GM18498 (cell line): ENCODE results near the gene MAP2K5.

Experiments used
- ATAC-seq: cut with Tn5 transposase; IDR thresholded peaks from one replicate; pipeline ENCODE4 v1.9.1; 2021; ENCODE audit warnings: mild to moderate bottlenecking, moderate library complexity; ENCODE audit not compliant: unreplicated experiment

Gene MAP2K5

GRCh38 chr15:67717776-67718175, 175.3 kb downstream of the MAP2K5 start:
- no peak for ATAC-seq

DNA sequence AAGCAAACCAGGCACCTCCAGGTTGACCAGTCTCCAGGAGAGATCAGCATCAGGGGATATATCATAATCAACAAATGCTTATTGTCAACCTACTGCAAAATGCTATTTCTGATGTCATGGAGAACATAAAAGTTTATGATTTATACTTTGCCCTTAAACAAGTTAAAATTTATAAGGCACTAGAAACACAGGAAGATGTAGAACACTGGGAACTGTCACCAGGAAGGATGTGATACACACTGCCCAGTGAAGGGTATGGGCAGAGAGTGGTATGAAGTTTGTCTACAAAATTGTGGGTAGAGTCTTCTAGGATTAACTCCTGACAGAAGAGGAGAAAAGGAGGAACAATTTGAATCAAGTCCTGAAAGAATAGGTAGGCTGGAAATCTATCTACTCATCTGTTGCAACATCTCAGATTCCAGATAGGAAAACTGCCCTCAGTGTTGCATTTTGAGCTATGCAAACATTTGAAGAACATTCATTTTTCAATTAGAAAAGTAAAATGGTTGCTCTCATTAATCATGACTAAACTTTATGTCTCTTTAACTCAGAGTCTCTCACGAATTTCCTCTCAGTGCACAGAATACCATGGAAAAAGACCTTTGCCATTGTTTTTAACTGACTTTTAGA, 176.9 kb downstream of the MAP2K5 start:
- no peak for ATAC-seq

DNA sequence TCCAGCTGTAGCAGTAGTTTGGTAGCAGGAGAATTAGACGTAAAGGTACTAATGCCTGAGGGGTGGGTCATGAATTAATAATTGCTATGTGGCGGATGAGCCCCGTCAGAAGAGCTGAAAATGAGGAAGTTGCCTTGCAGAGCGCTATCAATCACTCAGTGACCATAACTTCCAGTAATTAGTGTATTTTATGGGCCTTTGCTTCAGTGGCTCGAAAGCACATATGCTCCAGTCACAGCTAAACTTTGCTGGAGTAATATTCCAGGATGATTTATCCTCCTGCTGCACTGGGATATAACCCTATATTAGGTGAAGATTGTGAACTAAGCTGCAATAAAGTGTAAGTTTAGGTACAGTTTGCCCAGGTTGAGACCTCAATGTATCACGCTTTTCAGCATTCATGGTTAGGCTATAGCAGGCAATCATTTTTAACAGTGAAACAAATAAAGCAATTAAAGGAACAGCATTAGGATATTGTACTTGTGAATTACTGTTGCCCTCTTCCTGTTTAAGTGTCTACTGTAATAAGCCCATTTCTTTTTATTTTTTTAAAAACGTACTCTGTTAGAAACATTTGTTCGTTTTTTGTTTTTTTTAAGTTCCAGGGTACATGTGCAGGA, 178.2 kb downstream of the MAP2K5 start:
- ATAC-seq, result no peak

DNA sequence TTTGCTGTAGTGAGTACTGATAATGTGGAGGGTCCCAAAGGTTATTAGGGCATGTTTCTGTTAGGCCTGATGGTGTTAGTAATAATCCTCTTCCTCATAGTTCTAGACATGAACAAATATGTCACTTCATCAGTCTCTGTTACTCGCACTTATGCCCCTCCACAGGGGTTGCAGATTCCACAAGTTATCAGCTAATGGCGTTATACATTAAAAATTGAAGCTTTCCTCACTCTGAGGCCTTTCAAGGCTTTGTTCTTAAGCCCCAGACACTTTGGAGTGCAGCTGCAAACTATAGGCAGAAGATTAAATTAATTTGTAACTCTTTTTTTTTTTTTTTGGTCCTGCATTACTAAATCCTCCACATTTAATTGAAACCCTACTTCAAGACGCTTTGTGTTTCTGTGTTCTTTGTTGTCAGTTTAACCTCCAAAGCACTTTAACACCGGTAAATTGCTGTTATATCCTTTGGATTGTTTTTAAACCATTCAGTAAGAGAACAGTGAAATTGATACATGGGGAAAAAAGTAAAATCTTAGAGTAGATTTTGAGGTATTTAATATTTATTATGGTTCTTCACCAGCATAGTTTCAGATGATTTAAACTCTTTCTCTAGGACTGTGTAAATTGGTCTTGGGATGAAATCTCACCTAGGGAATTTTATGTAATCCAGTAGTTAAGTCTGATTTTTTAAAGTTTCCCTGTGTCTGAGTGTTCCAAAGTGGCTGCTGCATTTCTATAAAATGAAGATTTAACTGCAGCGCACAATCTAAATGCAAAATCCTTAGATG, 179.7 kb downstream of the MAP2K5 start:
- ATAC-seq, result no peak

GRCh38 chr15:67723294-67724024, 181.0 kb downstream of the MAP2K5 start:
- ATAC-seq, result no peak

- ATAC-seq, result no peak
These were observed 182.3 kb downstream of the MAP2K5 start for GRCh38 chr15:67724691-67725375.

DNA sequence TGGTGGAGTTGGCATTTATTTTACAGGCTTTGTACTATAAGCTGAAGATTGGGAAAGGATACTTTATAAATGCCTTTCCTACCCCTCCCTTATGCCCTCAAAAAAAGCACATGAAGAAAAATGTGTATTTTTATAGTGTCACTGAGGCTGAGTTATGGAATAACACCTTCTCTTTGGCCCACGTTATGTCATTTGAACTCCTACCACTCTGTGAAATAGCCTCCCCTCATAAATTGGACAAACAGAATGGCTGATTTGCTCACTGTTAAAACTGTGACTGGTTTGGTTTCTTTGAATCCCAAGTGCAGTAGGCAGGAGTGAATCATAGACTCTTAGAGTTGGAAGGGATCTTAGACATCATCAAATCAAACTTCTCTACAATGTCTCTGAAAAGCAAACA, 187.6 kb downstream of the MAP2K5 start:
- ATAC-seq, result no peak

DNA sequence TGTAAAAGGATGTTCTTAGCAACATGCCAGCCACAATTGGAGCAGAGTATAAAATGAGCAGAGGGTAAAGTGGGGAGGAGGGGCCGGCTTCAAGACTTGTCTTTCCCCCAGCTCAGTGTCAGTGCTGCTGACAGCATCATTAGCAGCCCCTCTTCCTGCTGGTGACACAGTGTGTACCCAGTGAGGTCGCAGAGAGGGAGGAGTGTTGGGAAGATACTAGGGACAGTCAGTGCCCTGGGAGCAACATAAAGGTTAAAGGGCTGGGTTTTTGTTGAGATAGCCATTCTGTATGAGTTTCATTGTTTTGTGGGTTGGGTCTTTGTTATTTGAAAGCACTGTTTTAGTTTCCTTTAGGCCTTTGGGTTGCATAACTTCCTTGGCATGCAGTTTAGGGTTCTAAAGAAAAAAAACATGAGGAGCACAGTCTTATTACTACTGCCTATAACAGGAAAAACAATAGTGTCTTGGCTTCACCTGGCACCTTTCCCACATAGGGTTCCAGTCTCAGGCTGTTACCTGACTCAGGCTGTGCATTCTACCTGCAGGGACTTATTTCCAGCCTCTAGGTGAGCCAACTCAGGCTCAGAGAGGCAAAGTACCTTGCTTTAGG, 188.7 kb downstream of the MAP2K5 start:
- ATAC-seq, result no peak

GRCh38 chr15:67732164-67732563, 189.7 kb downstream of the MAP2K5 start:
- ATAC-seq, result no peak

GRCh38 chr15:67732671-67733374, 190.3 kb downstream of the MAP2K5 start:
- ATAC-seq, result no peak

GRCh38 chr15:67735896-67736295, 193.4 kb downstream of the MAP2K5 start:
- no peak for ATAC-seq

GRCh38 chr15:67736810-67737209, 194.3 kb downstream of the MAP2K5 start:
- ATAC-seq, result no peak

GRCh38 chr15:67738056-67738455, 195.6 kb downstream of the MAP2K5 start:
- ATAC-seq, result no peak

DNA sequence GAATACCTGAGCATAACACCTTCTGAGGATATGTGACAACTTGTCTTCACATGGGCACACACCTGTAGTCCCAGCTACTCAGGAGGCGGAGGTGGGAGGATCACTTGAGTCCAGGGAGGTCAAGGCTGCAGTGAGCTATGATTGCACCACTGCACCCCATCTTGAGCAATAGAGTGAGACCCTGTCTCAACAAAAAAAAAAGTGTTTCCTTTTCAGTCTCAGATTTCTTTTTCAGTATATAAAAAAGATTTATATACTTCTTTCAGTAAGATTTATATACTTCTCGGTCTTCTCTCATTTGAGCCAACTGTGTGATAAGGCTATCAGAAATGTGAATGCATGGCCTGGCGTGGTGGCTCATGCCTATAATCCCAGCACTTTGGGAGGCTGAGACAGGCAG, 197.9 kb downstream of the MAP2K5 start:
- ATAC-seq, result no peak

DNA sequence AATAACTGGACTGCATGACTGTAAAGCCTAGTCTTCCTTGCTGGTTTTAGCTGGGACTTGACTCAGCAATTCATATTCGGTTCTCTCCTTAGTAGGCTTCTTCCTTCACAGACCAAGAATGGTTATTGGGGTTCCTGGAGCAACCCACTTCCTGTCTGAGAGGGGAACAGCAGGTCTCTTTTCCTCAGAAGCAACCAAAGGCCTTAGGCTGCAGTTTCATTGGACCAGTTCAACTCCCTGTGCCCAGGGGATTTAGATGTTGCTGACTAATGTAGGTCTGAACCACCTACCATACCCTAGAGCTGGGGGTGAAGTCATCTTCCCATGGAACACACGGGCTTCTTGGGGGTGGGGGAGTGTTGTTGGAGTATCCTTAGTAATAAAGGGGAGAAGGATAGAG, 198.8 kb downstream of the MAP2K5 start:
- ATAC-seq, result no peak

- no peak for ATAC-seq
These were observed 201.1 kb downstream of the MAP2K5 start for GRCh38 chr15:67743558-67743957.

DNA sequence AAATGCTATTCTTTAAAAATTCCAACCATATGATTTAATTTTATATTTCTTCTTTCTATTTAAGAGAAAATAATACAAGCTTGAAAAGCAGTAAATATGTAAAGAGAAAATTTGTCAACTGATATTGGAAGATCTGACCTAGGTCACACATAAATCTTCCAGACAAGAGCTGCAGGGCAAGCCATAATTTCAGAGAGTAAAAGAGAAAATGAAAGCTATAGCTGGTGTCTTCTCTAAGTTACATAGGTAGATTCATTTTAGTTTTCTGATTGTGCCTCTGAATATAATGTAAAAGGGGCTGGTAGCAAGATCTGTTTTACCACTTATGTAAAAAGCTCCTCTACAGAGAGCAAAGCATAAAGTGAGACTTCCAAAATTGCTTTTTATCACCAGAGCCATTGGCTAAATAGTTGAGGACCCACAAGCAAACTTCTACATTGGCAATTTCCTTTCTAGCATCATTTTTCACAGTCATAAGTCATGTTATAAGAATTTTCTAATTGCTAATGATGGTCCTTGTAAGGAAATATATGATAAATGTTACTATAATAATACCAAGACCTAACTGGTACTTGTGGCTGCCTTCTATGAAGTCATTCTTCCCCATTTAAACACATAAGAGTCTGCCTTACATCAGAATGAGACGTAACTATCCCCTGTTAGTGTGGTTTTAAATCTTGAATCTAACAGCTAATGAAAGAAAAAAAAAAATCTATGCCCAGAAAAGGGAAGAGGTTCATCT, 202.0 kb downstream of the MAP2K5 start:
- ATAC-seq, result no peak

DNA sequence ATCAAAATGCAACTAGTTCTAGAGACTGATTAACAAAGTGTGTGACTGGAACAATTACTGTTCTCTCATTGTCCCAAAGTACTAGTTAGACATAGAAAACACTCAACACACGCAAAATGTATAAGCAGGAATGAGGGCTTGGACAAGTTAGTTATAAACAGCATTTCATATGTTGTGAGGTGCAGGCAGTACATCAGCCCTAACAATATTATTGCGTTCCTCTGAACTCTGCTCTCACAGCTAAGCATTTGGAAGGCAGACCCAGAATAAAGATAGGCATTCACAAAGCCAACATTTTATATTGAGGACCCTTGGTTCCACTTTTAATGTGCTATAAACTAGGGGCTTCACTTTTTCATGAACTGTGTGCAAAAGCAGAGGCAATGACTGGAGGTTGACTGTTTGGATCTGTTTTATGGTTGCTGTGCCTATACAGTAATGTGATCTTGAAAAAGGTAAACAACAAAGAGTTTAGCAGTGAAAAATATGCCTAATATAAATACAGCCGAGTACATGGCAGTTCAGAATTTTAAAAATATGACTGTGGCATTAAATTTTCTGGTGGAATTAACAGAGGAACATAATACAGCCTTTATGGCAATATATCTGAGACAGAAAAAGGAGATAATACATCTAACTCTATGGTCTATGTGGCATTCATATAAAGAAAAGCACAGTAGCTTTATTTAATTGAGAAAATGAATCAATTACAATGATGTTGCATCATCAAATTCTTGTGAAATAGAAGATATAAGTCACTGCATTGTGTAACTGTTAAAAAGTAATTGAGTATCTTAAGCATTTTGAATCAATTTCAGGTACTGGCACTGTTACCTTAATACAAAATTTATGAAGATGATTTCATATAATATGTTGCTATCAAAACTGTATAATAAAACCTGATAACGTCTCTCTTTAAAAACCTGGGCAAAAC, 202.8 kb downstream of the MAP2K5 start:
- ATAC-seq, result no peak
